A673 (cell line): Measurements from ENCODE around the gene PRODH. TPM values are rescaled to one million over a fixed set of nuclear protein-coding genes. Genes with fewer than 3 reads are reported as not detected.
"Not testable (repeated sequence)": the region's sequence is repeated elsewhere in the genome, so short reads cannot be mapped to it uniquely, and the experiment has no call there.

Experiments used
- BruUV-seq: library from RNA; stranded (reverse); fragments of 400-500 nt; replicated peaks from 2 replicates; lab custom pipeline; 2021; lab: Mats Ljungman, UMichigan
- CTCF ChIA-PET: fragments of 300-600 bp; sonication (Branson Sonifier 250); formaldehyde crosslinking; loops from one replicate; lab custom pipeline; 2022; ENCODE audit warnings: antibody characterized with exemption; lab: Charles Lee
- POLR2A ChIA-PET: fragments of 300-600 bp; sonication (Branson Sonifier 250); formaldehyde crosslinking; loops from one replicate; lab custom pipeline; 2022; ENCODE audit warnings: antibody characterized with exemption; ENCODE audit not compliant: low non-redundant PET; lab: Charles Lee
- DNase-seq: peaks from one replicate; pipeline ENCODE4 v3.0.0-alpha.2; 2015; ENCODE audit warnings: low spot score
- H3K27ac ChIP-seq: fragments of 200-600 bp; sonication (generic); 2 replicates; pipeline ENCODE4 v1.5.1; 2016; ENCODE audit warnings: mixed run types, low read depth, mild to moderate bottlenecking, mixed read lengths, antibody characterized with exemption, low read length; ENCODE audit not compliant: poor library complexity, severe bottlenecking
- H3K27me3 ChIP-seq: fragments of 200-600 bp; sonication (generic); replicated peaks from 2 replicates; pipeline ENCODE4 v1.6.1; 2017; ENCODE audit warnings: mixed run types, low read depth, mild to moderate bottlenecking, mixed read lengths, antibody characterized with exemption, low read length; ENCODE audit not compliant: insufficient read depth, poor library complexity
- H3K36me3 ChIP-seq: fragments of 200-600 bp; sonication (generic); 2 replicates; pipeline ENCODE4 v1.6.1; 2016; ENCODE audit warnings: mixed run types, mild to moderate bottlenecking, mixed read lengths, antibody characterized with exemption, low read length; ENCODE audit not compliant: insufficient read depth, poor library complexity, severe bottlenecking
- H3K4me1 ChIP-seq: fragments of 200-600 bp; sonication (generic); 2 replicates; pipeline ENCODE4 v1.6.1; 2017; ENCODE audit warnings: mixed run types, mild to moderate bottlenecking, mixed read lengths, antibody characterized with exemption, low read length; ENCODE audit not compliant: insufficient read depth, poor library complexity, severe bottlenecking
- H3K4me3 ChIP-seq: fragments of 200-600 bp; sonication (generic); 2 replicates; pipeline ENCODE4 v1.5.1; 2016; ENCODE audit warnings: low read depth, mixed run types, mild to moderate bottlenecking, mixed read lengths, low read length; ENCODE audit not compliant: poor library complexity, severe bottlenecking
- H3K9me3 ChIP-seq: fragments of 200-600 bp; sonication (generic); 2 replicates; pipeline ENCODE4 v1.6.1; 2016; ENCODE audit warnings: mixed run types, low read depth, mild to moderate bottlenecking, mixed read lengths, antibody characterized with exemption, low read length; ENCODE audit not compliant: poor library complexity, severe bottlenecking
- CTCF ChIP-seq: fragments of 300-800, 200-600 bp; sonication (generic); conservative IDR thresholded peaks from 2 replicates; pipeline ENCODE4 v1.5.1; 2017; ENCODE audit warnings: low read depth, mild to moderate bottlenecking, antibody characterized with exemption, low read length, moderate library complexity, mixed read lengths
- EZH2 ChIP-seq: fragments of 200-600 bp; sonication (generic); IDR thresholded peaks from 2 replicates; pipeline ENCODE4 v1.6.1; 2017; ENCODE audit warnings: borderline replicate concordance, low read depth, mild to moderate bottlenecking, mixed read lengths, antibody characterized with exemption, low read length; ENCODE audit not compliant: poor library complexity, severe bottlenecking
- intact Hi-C: fragments of 100-400 bp; cut with micrococcal nuclease; formaldehyde crosslinking; loops from one replicate; pipeline ENCODE4 v1.10.0; 2022; ENCODE audit not compliant: unreplicated experiment
- total RNA-seq: library from RNA; stranded (reverse); gene quantifications from 2 replicates; pipeline ENCODE4 v1.2.3, GENCODE V29; 2021

PRODH gene
- total RNA-seq, 1 experiment from 2014 or later = 10.9 TPM

- H3K9me3 ChIP-seq, intact Hi-C loops, H3K27ac ChIP-seq, POLR2A ChIA-PET, CTCF ChIA-PET, H3K4me3 ChIP-seq, H3K36me3 ChIP-seq, H3K4me1 ChIP-seq, BruUV-seq, DNase-seq, H3K27me3 ChIP-seq: not testable (repeated sequence)
These were observed 23.7 kb downstream of the PRODH start for GRCh38 chr22:18912264-18912946.

GRCh38 chr22:18911535-18911934 lies 24.6 kb downstream of the PRODH start:
- CTCF ChIA-PET, BruUV-seq: not testable (repeated sequence)

GRCh38 chr22:18909556-18909955 lies 26.5 kb downstream of the PRODH start:
- Histone ChIP-seq H3K9me3 (no peaks in the 10 kb centered on the region), H3K4me3 (no peak overlapping the region), H3K27me3 (no peaks in the 10 kb centered on the region), H3K36me3 (no peaks in the 10 kb centered on the region), H3K4me1 (no peaks in the 10 kb centered on the region), H3K27ac (no peak overlapping the region)
- DNase-seq = no peak
- intact Hi-C loops = no loop called here
- CTCF ChIA-PET = interaction anchor here (0.8 kb wide), 1 partner anchor 176 kb away, joined by 3 read pairs; no protein-coding TSS in a partner anchor
- POLR2A ChIA-PET = no interaction called here
- TF ChIP-seq CTCF (no peak), EZH2 (no peak)
- no TSS peak for BruUV-seq

More at GRCh38 chr22:18911535-18911934, 24.6 kb downstream of the PRODH start:
- H3K4me1 ChIP-seq, DNase-seq, H3K27me3 ChIP-seq, H3K27ac ChIP-seq, H3K4me3 ChIP-seq, H3K9me3 ChIP-seq, POLR2A ChIA-PET, H3K36me3 ChIP-seq, intact Hi-C loops: not testable (repeated sequence)

GRCh38 chr22:18906896-18907295 lies 29.2 kb downstream of the PRODH start:
- POLR2A ChIA-PET = no interaction called here
- Histone ChIP-seq H3K4me3 (no peak overlapping the region), H3K36me3 (no peaks in the 10 kb centered on the region), H3K4me1 (no peaks in the 10 kb centered on the region), H3K27me3 (no peaks in the 10 kb centered on the region), H3K9me3 (no peaks in the 10 kb centered on the region), H3K27ac (no peak overlapping the region)
- TF ChIP-seq CTCF (no peak), EZH2 (no peak)
- no peak for DNase-seq
- intact Hi-C loops = no loop called here
- BruUV-seq = no TSS peak
- CTCF ChIA-PET = interaction anchor here (1.4 kb wide), 1 partner anchor 23 kb away, joined by 5 read pairs; no protein-coding TSS in a partner anchor

- H3K9me3 ChIP-seq, H3K27ac ChIP-seq, intact Hi-C loops, H3K4me3 ChIP-seq, BruUV-seq, H3K27me3 ChIP-seq, H3K36me3 ChIP-seq, H3K4me1 ChIP-seq, DNase-seq: not testable (repeated sequence)
- POLR2A ChIA-PET = interaction anchor here (0.7 kb wide), 1 partner anchor 827 kb away, joined by 3 read pairs; no protein-coding TSS in a partner anchor
- CTCF ChIA-PET = interaction anchor here (1.4 kb wide), 1 partner anchor 23 kb away, joined by 5 read pairs; no protein-coding TSS in a partner anchor
These were observed 29.7 kb downstream of the PRODH start for GRCh38 chr22:18906410-18906745.
